ENCODE data around the gene OPA1. TPM values are rescaled to one million over a fixed set of nuclear protein-coding genes. Genes with fewer than 3 reads are reported as not detected.

Gene OPA1
- total RNA-seq, 3 donors from 2014 or later = 39.0 to 58.2 (median 57.4) TPM

DNA sequence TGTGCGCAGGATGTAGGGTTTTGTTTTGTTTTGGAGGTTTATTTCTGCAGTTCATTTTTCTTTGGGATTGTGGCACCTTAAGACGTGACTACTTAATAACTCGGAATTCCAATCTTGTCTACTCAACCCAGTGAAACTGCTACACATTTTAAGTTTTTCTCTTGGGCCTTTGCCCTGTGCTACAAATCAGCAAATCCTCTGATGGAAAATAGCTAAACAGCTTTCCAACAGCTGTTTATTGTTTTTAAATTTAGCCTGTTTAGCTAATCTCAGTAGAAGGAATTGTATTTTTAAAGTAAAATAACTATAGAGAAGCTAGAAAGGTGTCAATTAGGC lies 48.4 kb downstream of the OPA1 start:
- no peak overlapping the region for H3K4me3 ChIP-seq
- H3K9me3 ChIP-seq = no peaks in the 10 kb centered on the region
- H3K36me3 ChIP-seq = no peaks in the 10 kb centered on the region
- DNase-seq (ENCODE audit: low spot score in 2 of 2) = no peak
- H3K27me3 ChIP-seq = no peaks in the 10 kb centered on the region
- no peak overlapping the region for H3K27ac ChIP-seq
- no peaks in the 10 kb centered on the region for H3K4me1 ChIP-seq
- TF ChIP-seq CTCF (IDR thresholded peaks at IDR 0.05) (no peak), POLR2AphosphoS5 (IDR thresholded peaks at IDR 0.05) (no peak), POLR2A (IDR thresholded peaks at IDR 0.05) (no peak)
- intact Hi-C loops (cut with DNase I; ENCODE audit: low total_unique reads) = no loop called here

GRCh38 chr3:193645806-193646205 lies 52.8 kb downstream of the OPA1 start:
- no peak for DNase-seq (ENCODE audit: low spot score in 2 of 2)
- Histone ChIP-seq H3K27me3 (no peaks in the 10 kb centered on the region), H3K9me3 (no peaks in the 10 kb centered on the region), H3K4me1 (no peaks in the 10 kb centered on the region), H3K36me3 (no peaks in the 10 kb centered on the region), H3K27ac (no peak overlapping the region), H3K4me3 (no peak overlapping the region)
- no peak for TF ChIP-seq POLR2A (IDR thresholded peaks at IDR 0.05)
- no peak for TF ChIP-seq POLR2AphosphoS5 (IDR thresholded peaks at IDR 0.05)
- no peak for TF ChIP-seq CTCF (IDR thresholded peaks at IDR 0.05)
- intact Hi-C loops (cut with DNase I; ENCODE audit: low total_unique reads) = no loop called here

DNA sequence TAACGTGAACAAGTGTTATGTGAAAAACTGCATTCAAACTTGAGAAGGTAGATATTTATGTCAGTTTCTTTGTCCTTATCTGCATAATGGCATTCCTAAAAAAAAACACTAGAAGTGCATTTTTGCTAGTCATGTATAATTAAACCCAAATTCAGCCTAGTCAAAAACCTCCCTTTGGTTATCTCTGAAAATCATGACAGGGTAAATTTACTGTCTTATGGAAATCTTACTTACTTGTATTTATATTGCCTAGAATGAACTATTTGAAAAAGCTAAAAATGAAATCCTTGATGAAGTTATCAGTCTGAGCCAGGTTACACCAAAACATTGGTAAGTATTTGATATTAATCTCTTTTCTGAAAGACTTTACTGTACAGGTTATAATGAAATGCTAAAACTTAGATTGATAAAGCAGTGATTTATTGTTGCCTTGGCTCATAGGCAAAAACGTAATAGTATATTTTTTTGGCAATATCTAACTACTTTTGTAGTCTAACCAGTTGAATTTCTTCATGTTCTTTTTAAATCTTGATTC lies 55.6 kb downstream of the OPA1 start:
- intact Hi-C loops (cut with DNase I; ENCODE audit: low total_unique reads) = no loop called here
- no peak for DNase-seq (ENCODE audit: low spot score in 2 of 2)
- no peaks in the 10 kb centered on the region for H3K9me3 ChIP-seq
- no peaks in the 10 kb centered on the region for H3K4me1 ChIP-seq
- H3K27me3 ChIP-seq = no peaks in the 10 kb centered on the region
- TF ChIP-seq CTCF (IDR thresholded peaks at IDR 0.05) (no peak), POLR2AphosphoS5 (IDR thresholded peaks at IDR 0.05) (no peak), POLR2A (IDR thresholded peaks at IDR 0.05) (no peak)
- H3K27ac ChIP-seq = no peak overlapping the region
- H3K36me3 ChIP-seq = no peaks in the 10 kb centered on the region
- no peak overlapping the region for H3K4me3 ChIP-seq

DNA sequence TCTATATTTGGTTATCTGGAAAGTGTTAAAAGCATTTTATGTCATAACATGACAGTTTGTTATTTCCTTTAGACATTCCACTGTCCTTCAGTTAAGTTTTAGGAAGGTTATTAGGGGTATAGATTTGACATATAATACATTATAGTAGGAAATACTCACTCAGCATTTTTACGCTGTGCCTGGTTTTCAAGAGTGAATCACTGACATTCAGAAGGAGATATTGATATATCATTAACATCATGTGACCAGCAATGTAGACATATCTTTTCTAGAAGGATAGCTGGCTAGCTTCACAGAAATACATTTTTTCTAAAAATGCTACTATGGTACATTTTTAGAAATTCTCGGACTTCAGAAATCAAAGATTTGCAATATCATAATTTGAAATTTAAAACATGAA lies 57.6 kb downstream of the OPA1 start:
- H3K27me3 ChIP-seq = no peaks in the 10 kb centered on the region
- no peak for DNase-seq (ENCODE audit: low spot score in 2 of 2)
- no peak overlapping the region for H3K4me3 ChIP-seq
- no peaks in the 10 kb centered on the region for H3K4me1 ChIP-seq
- intact Hi-C loops (cut with DNase I; ENCODE audit: low total_unique reads) = no loop called here
- H3K27ac ChIP-seq = no peak overlapping the region
- no peaks in the 10 kb centered on the region for H3K9me3 ChIP-seq
- TF ChIP-seq POLR2AphosphoS5 (IDR thresholded peaks at IDR 0.05) (no peak), CTCF (IDR thresholded peaks at IDR 0.05) (no peak), POLR2A (IDR thresholded peaks at IDR 0.05) (no peak)
- no peaks in the 10 kb centered on the region for H3K36me3 ChIP-seq

GRCh38 chr3:193655831-193656433 lies 62.9 kb downstream of the OPA1 start:
- no peaks in the 10 kb centered on the region for H3K4me1 ChIP-seq
- no peak for DNase-seq (ENCODE audit: low spot score in 2 of 2)
- no peaks in the 10 kb centered on the region for H3K9me3 ChIP-seq
- H3K27me3 ChIP-seq = no peaks in the 10 kb centered on the region
- intact Hi-C loops (cut with DNase I; ENCODE audit: low total_unique reads) = no loop called here
- H3K4me3 ChIP-seq = no peak overlapping the region
- no peak for TF ChIP-seq CTCF (IDR thresholded peaks at IDR 0.05)
- no peak for TF ChIP-seq POLR2AphosphoS5 (IDR thresholded peaks at IDR 0.05)
- TF ChIP-seq POLR2A (IDR thresholded peaks at IDR 0.05) = no peak
- H3K36me3 ChIP-seq = no peaks in the 10 kb centered on the region
- H3K27ac ChIP-seq = no peak overlapping the region

Data from breast epithelium (tissue), 4 donors.